SU-DHL-6 (cell line): Measurements from ENCODE around the gene SLC35B2.

Experiments used
- H2AFZ ChIP-seq: fragments of 200-600 bp; sonication (generic); 2 replicates; pipeline ENCODE4 v1.6.1; 2014; ENCODE audit warnings: low read depth, mild to moderate bottlenecking, moderate library complexity, mixed read lengths, antibody characterized with exemption, low read length; ENCODE audit not compliant: severe bottlenecking
- H3F3A ChIP-seq: fragments of 200-600 bp; shearing (Covaris generic); 2 replicates; pipeline ENCODE4 v1.6.0; 2016; ENCODE audit warnings: antibody characterized with exemption, mild to moderate bottlenecking; ENCODE audit not compliant: insufficient read depth
- H3K27ac ChIP-seq: fragments of 200-600 bp; sonication (generic); 2 replicates; pipeline ENCODE4 v1.5.1; 2016; ENCODE audit warnings: low read depth, mild to moderate bottlenecking, low read length, moderate library complexity, mixed read lengths
- H3K27me3 ChIP-seq: fragments of 200-600 bp; sonication (generic), shearing (Covaris generic); 2 replicates; pipeline ENCODE4 v1.6.0; 2014; ENCODE audit warnings: mild to moderate bottlenecking, low read length
- H3K36me3 ChIP-seq: fragments of 200-600 bp; sonication (generic); 2 replicates; pipeline ENCODE4 v1.6.1; 2014; ENCODE audit warnings: mild to moderate bottlenecking, low read length, mixed read lengths
- H3K4me2 ChIP-seq: fragments of 300-600, 200-600 bp; shearing (Covaris generic), sonication (generic); 2 replicates; pipeline ENCODE4 v1.6.0; 2014; ENCODE audit warnings: low read length, low read depth, mild to moderate bottlenecking; ENCODE audit not compliant: poor library complexity, severe bottlenecking
- H3K4me3 ChIP-seq: fragments of 200-600 bp; sonication (generic); 2 replicates; pipeline ENCODE4 v1.5.1; 2014; ENCODE audit warnings: antibody characterized with exemption, low read length, mild to moderate bottlenecking, mixed read lengths; ENCODE audit not compliant: insufficient read depth, poor library complexity, severe bottlenecking
- H3K79me2 ChIP-seq: fragments of 200-600 bp; sonication (generic); 2 replicates; pipeline ENCODE4 v1.6.1; 2014; ENCODE audit warnings: mild to moderate bottlenecking, low read length, moderate library complexity; ENCODE audit not compliant: insufficient read depth
- H3K9ac ChIP-seq: fragments of 200-600 bp; sonication (generic); 2 replicates; pipeline ENCODE4 v1.7.0; 2014; ENCODE audit warnings: mild to moderate bottlenecking, low read length
- H3K9me2 ChIP-seq: fragments of 200-600 bp; sonication (generic); replicated peaks from 2 replicates; pipeline ENCODE4 v1.6.1; 2014; ENCODE audit warnings: low read length; ENCODE audit not compliant: insufficient read depth
- H3K9me3 ChIP-seq: fragments of 200-600 bp; sonication (generic); 2 replicates; pipeline ENCODE4 v1.6.1; 2014; ENCODE audit warnings: low read length, mixed read lengths; ENCODE audit not compliant: insufficient read depth
- H4K20me1 ChIP-seq: fragments of 200-600 bp; sonication (generic); 2 replicates; pipeline ENCODE4 v1.6.1; 2014; ENCODE audit warnings: low read depth, mild to moderate bottlenecking, antibody characterized with exemption, low read length, moderate library complexity, mixed read lengths
- EZH2phosphoT487 ChIP-seq: fragments of 200-600 bp; sonication (generic), shearing (Covaris generic); conservative IDR thresholded peaks from 2 replicates; pipeline ENCODE4 v1.6.1; 2018; ENCODE audit warnings: mild to moderate bottlenecking, antibody characterized with exemption, low read length, moderate library complexity, mixed read lengths
- TF ChIP-seq, protein P1 (sequence below): fragments of 200-600 bp; sonication (generic); IDR thresholded peaks from one replicate; pipeline ENCODE4 v1.5.1; 2017; ENCODE audit warnings: antibody characterized with exemption, mild to moderate bottlenecking, low read length, moderate library complexity; ENCODE audit not compliant: insufficient read depth, poor library complexity, severe bottlenecking

SLC35B2 gene

DNA sequence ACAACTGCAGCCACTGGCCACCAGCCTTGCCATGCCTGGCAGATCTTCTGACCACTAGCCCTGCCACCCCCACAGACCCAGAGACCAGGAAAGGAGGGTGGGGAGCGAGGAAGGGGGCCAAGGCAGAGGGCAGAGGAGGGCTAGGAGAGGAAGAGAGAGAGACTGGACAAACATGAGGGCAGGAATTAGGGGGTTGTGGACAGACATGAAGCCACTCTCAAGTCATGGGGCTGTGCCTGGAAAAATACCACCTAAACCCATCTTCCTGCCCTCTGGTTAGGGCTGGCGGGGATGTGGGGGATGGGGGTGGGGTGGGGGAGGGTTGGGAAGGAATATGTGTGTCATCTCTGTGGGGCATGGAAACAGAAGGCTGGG, 35.4 kb downstream of the SLC35B2 start:
- H4K20me1 ChIP-seq: no peaks in the 10 kb centered on the region
- H3K9ac ChIP-seq: no peak overlapping the region; the same call in 1 of the 2 replicates
- H3K36me3 ChIP-seq: no peaks in the 10 kb centered on the region
- H2AFZ ChIP-seq: no peak overlapping the region
- no peaks in the 10 kb centered on the region for H3K27me3 ChIP-seq
- TF ChIP-seq, protein P1, sequence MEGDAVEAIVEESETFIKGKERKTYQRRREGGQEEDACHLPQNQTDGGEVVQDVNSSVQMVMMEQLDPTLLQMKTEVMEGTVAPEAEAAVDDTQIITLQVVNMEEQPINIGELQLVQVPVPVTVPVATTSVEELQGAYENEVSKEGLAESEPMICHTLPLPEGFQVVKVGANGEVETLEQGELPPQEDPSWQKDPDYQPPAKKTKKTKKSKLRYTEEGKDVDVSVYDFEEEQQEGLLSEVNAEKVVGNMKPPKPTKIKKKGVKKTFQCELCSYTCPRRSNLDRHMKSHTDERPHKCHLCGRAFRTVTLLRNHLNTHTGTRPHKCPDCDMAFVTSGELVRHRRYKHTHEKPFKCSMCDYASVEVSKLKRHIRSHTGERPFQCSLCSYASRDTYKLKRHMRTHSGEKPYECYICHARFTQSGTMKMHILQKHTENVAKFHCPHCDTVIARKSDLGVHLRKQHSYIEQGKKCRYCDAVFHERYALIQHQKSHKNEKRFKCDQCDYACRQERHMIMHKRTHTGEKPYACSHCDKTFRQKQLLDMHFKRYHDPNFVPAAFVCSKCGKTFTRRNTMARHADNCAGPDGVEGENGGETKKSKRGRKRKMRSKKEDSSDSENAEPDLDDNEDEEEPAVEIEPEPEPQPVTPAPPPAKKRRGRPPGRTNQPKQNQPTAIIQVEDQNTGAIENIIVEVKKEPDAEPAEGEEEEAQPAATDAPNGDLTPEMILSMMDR: no peak
- no peak for TF ChIP-seq EZH2phosphoT487
- H3K79me2 ChIP-seq: peaks cover 34% of the 10 kb centered on the region
- H3K9me3 ChIP-seq: no peaks in the 10 kb centered on the region
- no peak overlapping the region for H3K27ac ChIP-seq
- peaks cover 14% of the 10 kb centered on the region for H3F3A ChIP-seq
- H3K9me2 ChIP-seq: no peaks in the 10 kb centered on the region
- no peak overlapping the region for H3K4me3 ChIP-seq
- no peak overlapping the region for H3K4me2 ChIP-seq

DNA sequence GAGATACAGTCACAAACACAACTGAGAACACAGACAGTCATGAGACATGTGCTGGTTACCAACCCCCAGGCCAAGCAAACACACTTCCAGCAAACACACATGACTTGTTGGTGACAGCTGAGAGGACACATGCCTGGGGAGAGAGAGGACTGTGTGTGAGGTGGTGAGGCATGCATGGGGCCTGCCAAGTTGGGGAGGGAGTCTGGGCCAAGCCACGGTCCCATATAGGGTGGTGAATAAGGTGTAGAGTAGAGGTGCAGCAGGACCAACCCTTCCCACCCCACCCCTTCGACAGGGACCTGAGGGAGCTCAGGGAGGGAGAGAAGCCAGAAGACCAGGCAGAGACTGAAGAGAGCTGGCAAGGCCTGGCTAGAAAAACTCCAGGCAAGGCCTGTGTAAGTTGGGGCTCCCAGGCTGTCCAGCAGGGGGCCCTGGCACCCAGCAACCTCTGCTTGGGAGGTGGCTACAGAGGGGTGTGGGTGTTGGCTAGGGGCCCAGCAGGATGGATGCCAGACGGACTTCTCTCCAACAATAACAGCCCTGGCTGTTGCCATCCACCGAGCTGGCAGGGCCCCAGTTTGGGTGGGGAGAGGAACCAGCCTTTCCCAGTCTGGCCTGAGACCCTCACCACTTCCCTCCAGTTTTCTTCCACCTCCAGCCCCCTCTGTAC, 35.9 kb downstream of the SLC35B2 start:
- Histone ChIP-seq H2AFZ (no peak overlapping the region), H3K36me3 (no peaks in the 10 kb centered on the region), H3K4me3 (no peak overlapping the region), H3K9me3 (no peaks in the 10 kb centered on the region), H4K20me1 (no peaks in the 10 kb centered on the region), H3F3A (peaks cover 14% of the 10 kb centered on the region), H3K79me2 (peaks cover 29% of the 10 kb centered on the region), H3K9ac (peak overlapping the region; percentile 12; the same call in 1 of the 2 replicates), H3K27me3 (no peaks in the 10 kb centered on the region), H3K27ac (peak overlapping the region; percentile 47), H3K9me2 (no peaks in the 10 kb centered on the region), H3K4me2 (no peak overlapping the region)
- no peak for TF ChIP-seq EZH2phosphoT487
- TF ChIP-seq, protein P1: peak; percentile 92

DNA sequence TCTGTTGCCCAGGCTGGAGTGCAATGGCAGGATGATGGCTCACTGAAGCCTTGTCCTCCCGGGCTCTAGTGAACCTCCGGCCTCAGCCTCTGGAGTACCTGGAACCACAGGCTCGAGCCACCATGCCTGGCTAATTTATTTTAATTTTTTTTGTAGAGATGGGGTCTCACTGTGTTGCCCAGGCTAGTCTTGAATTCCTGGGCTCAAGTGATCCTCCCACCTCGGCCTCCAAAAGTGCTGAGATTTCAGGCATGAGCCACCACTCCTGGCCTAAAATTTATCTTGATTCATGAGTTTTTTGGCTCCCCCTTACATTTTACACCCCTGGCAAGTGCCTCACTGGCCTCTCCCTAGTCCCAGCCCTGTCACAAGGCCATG, 36.4 kb downstream of the SLC35B2 start:
- TF ChIP-seq EZH2phosphoT487: no peak
- TF ChIP-seq, protein P1: no peak
- Histone ChIP-seq H3K36me3 (no peaks in the 10 kb centered on the region), H3K4me2 (no peak overlapping the region), H4K20me1 (no peaks in the 10 kb centered on the region), H3K27me3 (no peaks in the 10 kb centered on the region), H3K9ac (peak overlapping the region; percentile 12; the same call in 1 of the 2 replicates), H3K79me2 (peaks cover 24% of the 10 kb centered on the region), H3K27ac (peak overlapping the region; percentile 47), H2AFZ (no peak overlapping the region), H3K9me2 (no peaks in the 10 kb centered on the region), H3K4me3 (no peak overlapping the region), H3K9me3 (no peaks in the 10 kb centered on the region), H3F3A (peaks cover 14% of the 10 kb centered on the region)
